GM13976 (cell line): ENCODE results near the gene ADAMTS9.

Source experiments
- DNase-seq: peaks from one replicate; pipeline ENCODE4 v3.0.0; 2012; ENCODE audit warnings: low spot score
- in situ Hi-C: fragments of 300-500 bp; cut with MboI; formaldehyde crosslinking; loops from one replicate; pipeline ENCODE4 v1.12.0; 2022; ENCODE audit warnings: low sequenced_read_pairs, mixed read lengths, inconsistent platforms; ENCODE audit not compliant: unreplicated experiment
- TF ChIP-seq, protein P1 (sequence below): IDR thresholded peaks from 2 replicates; pipeline ENCODE4 v1.5.1; 2012; ENCODE audit warnings: borderline replicate concordance, mild to moderate bottlenecking; ENCODE audit not compliant: insufficient read depth; ENCODE audit errors: extremely low read depth, missing control alignments, control extremely low read depth

ADAMTS9 gene

DNA sequence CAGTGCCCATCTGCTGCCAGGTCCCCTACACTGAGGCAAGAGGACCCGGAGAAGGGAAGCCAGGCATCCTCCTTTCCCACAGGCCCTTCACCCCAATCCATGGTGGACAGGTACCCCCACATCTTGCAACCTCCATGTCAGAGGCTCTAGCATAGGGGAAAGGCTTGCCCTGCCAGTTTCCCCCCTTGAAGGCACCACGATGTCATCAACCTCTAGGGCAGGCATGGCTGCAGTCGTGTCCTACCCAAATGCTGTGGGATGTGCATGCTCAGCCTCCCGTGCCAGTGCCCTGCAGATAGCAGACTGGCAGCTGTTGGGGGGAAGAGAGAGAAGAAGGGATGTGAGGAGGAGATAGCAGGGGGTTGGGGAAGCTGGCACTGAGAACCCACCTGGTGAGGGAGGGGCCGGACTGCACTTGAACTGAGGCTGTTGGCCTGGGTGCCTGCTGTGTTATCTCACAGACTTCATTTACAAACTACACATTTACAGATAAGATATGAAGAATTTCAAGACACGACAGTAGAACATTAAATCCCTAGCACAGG is 197.5 kb downstream of the ADAMTS9 start:
- in situ Hi-C loops: no loop called here
- TF ChIP-seq, protein P1, sequence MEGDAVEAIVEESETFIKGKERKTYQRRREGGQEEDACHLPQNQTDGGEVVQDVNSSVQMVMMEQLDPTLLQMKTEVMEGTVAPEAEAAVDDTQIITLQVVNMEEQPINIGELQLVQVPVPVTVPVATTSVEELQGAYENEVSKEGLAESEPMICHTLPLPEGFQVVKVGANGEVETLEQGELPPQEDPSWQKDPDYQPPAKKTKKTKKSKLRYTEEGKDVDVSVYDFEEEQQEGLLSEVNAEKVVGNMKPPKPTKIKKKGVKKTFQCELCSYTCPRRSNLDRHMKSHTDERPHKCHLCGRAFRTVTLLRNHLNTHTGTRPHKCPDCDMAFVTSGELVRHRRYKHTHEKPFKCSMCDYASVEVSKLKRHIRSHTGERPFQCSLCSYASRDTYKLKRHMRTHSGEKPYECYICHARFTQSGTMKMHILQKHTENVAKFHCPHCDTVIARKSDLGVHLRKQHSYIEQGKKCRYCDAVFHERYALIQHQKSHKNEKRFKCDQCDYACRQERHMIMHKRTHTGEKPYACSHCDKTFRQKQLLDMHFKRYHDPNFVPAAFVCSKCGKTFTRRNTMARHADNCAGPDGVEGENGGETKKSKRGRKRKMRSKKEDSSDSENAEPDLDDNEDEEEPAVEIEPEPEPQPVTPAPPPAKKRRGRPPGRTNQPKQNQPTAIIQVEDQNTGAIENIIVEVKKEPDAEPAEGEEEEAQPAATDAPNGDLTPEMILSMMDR: no peak
- DNase-seq: no peak

DNA sequence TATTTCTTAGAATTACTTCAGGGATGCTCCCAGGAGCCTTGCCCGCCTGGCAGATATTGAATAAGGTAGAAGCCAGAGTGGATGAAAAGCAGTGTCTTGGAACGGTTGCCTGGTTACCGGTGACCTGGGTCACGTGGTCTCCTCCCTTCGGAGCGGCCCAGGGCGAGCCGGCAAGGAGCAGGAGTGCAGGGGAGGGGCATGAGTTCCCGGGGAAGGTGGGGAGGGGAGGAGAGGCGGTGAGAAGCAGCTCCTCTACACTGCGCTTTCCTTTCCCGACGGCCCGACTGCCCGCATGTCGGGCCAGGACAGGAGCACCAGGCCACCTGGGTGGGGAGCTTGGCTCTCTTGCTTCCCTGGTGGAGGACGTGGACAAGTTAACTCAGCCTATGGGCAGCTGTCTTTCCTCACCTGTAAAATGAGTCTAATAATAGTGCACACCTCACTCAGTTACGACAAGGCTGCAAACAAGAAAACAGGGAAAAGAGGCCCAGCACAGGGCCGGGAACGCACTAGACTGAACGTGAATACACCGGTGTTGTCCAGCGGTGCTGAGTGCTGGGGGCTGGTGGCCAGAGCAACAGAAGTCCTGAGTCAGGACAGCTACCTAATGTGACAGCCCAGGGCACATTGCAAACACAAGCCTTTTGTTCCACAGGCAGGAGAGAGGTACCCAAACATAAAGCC is 198.3 kb downstream of the ADAMTS9 start:
- no peak for DNase-seq
- in situ Hi-C loops: loop anchor here (10.0 kb wide), 1 partner anchor 455 kb away; no protein-coding TSS in a partner anchor
- TF ChIP-seq, protein P1: no peak

DNA sequence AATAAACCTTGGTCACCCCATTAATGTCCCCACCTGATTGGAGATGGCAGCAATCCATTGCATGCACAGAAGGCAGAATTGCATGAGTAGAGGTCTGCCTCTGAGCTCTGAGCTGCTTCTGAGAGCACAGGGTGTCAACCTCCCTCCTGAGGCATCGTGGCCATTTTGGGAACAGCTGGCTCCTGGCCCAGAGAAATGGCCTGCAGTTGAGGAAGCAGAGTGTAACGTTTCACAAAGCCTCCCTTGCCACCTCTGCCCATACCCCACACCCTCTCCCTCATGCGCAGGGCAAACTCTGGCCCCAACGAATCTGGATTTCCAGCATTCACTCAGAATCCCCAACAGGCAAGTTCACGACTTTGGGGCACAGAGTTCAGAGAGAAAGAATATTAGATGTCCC is 198.9 kb downstream of the ADAMTS9 start:
- in situ Hi-C loops: loop anchor here (10.0 kb wide), 1 partner anchor 454 kb away; no protein-coding TSS in a partner anchor
- TF ChIP-seq, protein P1: no peak
- DNase-seq: no peak

DNA sequence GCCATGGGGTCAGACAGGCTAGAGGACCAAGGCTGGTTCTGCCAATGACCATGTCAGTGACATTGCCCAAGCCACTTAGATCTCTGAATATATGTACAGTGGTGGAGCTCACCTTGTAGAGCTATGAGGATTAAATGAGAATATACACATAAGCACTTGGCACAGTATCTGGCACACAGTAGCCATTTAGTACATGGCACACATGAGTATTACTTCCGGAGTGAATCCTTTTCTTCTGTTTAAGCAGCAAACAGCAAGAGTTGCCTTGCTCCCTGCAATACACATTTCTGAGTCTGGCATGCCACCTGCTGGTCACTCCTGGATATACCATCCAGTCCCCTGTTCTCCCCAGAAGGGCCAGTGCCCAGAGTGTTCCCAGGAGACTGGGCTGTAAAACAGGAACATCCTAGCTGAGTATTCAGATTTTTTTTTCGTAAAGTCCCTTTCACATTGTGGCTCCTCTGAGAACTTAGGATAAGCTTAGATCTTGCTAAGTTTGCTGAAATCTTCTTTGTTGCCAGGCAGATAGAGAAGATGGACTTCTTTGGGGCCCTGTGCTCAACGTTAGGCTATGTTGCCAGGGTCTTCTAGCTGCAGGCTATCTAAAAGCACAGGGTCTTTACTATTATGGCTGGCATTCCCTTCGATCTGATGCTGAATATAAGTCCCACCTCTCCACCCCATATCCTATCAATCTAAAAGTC is 203.4 kb downstream of the ADAMTS9 start:
- in situ Hi-C loops: loop anchor here (10.0 kb wide), 1 partner anchor 450 kb away; no protein-coding TSS in a partner anchor
- TF ChIP-seq, protein P1: peak; percentile 79
- DNase-seq: peak; percentile 67

DNA sequence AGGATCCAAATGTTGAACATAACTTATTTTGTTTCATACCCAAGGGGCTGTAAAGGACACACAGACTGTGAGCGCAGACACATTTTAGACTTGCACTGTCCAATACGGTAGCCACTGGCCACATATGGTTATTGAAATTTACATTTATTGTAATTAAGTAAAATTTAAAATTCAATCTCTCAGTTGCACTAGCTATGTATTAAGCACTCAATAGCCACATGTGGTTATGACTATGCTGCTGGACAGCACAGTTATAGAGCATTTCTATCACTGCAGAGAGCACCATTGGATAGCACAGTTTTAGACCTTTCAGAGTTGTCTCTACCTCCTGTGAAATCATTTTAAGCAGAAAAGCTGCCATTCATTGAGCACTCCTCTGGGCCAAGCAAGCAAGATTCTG is 204.3 kb downstream of the ADAMTS9 start:
- in situ Hi-C loops: loop anchor here (10.0 kb wide), 1 partner anchor 449 kb away; no protein-coding TSS in a partner anchor
- DNase-seq: no peak
- TF ChIP-seq, protein P1: no peak

DNA sequence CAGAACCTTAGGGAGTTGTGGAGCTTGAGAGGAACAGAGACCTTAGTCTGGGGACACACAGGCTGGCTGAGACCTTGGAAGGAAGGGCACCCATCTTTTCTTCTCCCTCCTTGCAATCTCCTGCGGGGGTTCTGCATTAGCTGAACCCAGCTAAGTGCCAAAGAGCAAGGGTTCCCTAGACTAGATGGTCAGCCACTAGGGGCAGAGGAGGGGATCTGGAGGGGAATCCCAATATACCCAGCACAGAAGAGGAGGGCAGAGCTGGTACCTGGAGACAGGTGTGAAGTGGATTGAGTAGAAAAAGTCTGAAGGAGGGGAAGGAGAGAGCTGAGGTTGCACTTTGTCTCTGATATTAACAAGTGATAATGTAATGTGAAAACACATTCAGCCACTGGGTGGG is 212.8 kb downstream of the ADAMTS9 start:
- in situ Hi-C loops: no loop called here
- no peak for DNase-seq
- TF ChIP-seq, protein P1: no peak
